ENCODE measurements around the gene MOGAT1.

MOGAT1 gene

DNA sequence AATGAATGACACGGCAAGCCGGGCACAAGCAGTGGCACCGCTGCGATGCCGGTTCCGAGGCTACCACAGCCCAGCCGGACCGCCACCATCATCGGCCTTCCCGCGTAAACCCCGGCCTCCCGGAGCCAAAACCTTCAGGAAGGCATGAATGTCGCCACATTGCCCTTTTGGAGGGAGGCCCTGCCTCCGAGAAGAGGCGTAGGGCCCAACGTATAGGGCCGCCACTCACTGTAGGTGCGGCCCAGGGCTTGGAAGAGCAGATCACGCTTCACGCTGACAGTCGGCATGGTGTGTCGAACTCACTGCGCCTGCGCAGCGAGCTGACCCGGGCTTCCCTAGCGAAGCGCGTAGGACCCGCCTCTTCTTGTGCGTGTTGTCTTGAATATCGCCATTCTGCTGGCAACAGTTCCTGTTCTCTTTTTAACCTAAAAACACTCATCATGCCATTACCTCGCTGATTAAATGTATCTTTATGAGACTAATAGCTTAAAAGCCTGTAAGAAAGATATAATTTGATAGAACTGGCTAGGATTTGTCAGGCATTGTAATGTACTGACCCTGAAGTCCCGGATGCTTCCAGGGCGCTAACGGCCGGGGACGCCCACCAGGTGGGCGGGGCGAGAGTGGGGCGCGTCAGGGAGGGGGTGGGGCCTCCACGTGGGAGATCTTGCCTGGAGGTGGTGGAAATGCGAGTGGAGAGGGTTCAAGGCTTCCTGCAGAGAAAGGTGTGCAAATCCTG is 15.5 kb upstream of the MOGAT1 start, which contains the start of gene FARSB (continued):
- peak; percentile 82 for TF ChIP-seq SP2 (tag by site-specific recombination; IDR thresholded peaks at IDR 0.05)
- peak; percentile 43; the same call in 1 of the 2 replicates for TF ChIP-seq KLF7 (tag by site-specific recombination; IDR thresholded peaks at IDR 0.05; ENCODE audit: borderline replicate concordance)
- TF ChIP-seq ZBTB20 (tag by site-specific recombination; IDR thresholded peaks at IDR 0.05) = peak; percentile 59; the same call in 1 of the 2 replicates
- no peak for TF ChIP-seq ZNF423 (tag by site-specific recombination; IDR thresholded peaks at IDR 0.05)
- TF ChIP-seq ZNF571 (tag by site-specific recombination; IDR thresholded peaks at IDR 0.05) = no peak
- peak; percentile 75 for TF ChIP-seq EGR2 (tag by site-specific recombination; IDR thresholded peaks at IDR 0.05; ENCODE audit: low read depth)
- no peak for TF ChIP-seq ZNF76 (tag by site-specific recombination; IDR thresholded peaks at IDR 0.05; ENCODE audit: borderline replicate concordance, low read depth)
- TF ChIP-seq ZNF624 (tag by site-specific recombination; IDR thresholded peaks at IDR 0.05) = no peak
- 0 out of 2 replicates have a peak, but pooled peaks have one; percentile 67 for TF ChIP-seq KLF10 (tag by site-specific recombination; IDR thresholded peaks at IDR 0.05)
- peak; percentile 91; the same call in 1 of the 2 replicates for TF ChIP-seq KLF16 (tag by site-specific recombination; IDR thresholded peaks at IDR 0.05)
- TF ChIP-seq ZNF623 (tag by site-specific recombination; IDR thresholded peaks at IDR 0.05) = no peak
- peak; percentile 88 for TF ChIP-seq GLIS1 (tag by site-specific recombination; IDR thresholded peaks at IDR 0.05)
- no peak for TF ChIP-seq SETDB1 (IDR thresholded peaks at IDR 0.05; ENCODE audit: insufficient read length, low read length)
- TF ChIP-seq ZNF2 (tag by site-specific recombination; IDR thresholded peaks at IDR 0.05) = 0 out of 2 replicates have a peak, but pooled peaks have one; percentile 28
- TF ChIP-seq ZNF510 (tag by site-specific recombination; IDR thresholded peaks at IDR 0.05; ENCODE audit: insufficient replicate concordance) = no peak
- TF ChIP-seq ZBTB17 (tag by site-specific recombination; IDR thresholded peaks at IDR 0.05) = peak; percentile 90
- peak; percentile 18; the same call in 1 of the 2 replicates for TF ChIP-seq TRIM28 (IDR thresholded peaks at IDR 0.05; ENCODE audit: borderline replicate concordance, low read length)
- TF ChIP-seq ZNF501 (tag by site-specific recombination; IDR thresholded peaks at IDR 0.05) = peak; percentile 54; the same call in 1 of the 2 replicates
- TF ChIP-seq, protein P1, sequence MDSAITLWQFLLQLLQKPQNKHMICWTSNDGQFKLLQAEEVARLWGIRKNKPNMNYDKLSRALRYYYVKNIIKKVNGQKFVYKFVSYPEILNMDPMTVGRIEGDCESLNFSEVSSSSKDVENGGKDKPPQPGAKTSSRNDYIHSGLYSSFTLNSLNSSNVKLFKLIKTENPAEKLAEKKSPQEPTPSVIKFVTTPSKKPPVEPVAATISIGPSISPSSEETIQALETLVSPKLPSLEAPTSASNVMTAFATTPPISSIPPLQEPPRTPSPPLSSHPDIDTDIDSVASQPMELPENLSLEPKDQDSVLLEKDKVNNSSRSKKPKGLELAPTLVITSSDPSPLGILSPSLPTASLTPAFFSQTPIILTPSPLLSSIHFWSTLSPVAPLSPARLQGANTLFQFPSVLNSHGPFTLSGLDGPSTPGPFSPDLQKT (IDR thresholded peaks at IDR 0.05; ENCODE audit: borderline replicate concordance, low read depth, low read length) = no peak
- TF ChIP-seq ZBTB8A (tag by site-specific recombination; IDR thresholded peaks at IDR 0.05) = peak; percentile 5; the same call in 1 of the 2 replicates
- peak; percentile 22; the same call in 1 of the 2 replicates for TF ChIP-seq KLF1 (tag by site-specific recombination; IDR thresholded peaks at IDR 0.05)

DNA sequence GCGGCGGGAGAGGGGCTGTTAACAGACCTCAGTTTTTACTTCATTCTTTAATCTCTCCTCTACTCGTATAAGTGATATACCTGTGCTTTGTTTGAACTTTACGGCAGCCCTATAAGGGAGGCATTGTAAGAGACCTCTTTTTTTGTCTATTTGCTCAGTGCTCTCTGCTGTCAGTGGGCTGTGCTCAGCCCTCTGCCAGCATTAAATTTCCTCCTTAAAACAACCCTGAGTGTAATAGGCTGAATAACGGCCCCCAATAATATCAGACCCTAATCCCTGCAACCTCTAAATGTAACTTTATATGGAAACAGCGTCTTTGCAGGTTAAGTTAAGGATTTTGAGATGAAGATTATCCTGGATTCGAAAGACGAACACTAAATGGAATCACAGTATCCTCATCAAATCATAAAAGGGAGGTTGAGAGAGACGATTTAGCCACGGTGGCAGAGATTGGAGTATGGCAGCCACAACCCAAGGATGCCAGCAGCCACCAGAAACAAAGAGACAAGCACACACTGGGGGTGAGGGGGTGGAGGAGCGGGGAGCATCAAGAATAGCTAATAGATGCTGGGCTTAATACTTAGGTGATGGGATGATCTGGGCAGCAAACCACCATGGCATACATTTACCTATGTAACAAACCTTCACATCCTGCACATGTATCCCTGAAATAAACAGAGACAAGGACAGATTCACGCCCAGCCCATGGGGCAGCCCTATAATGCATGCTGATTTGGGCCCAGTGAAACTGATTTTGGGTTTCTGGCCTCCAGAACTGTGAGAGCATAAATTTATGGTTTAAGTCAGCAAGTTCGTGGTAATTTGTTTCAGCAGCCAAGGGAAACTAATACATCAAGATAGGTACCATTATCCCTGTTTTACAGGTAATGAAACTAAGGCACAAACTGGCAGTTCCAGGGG is 14.7 kb upstream of the MOGAT1 start:
- POLR2A ChIA-PET = no interaction called here
- CTCF ChIA-PET = interaction anchor here (0.6 to 0.7 kb wide), 3 partner anchors 245 to 416 kb away, joined by 3 read pairs; no protein-coding TSS in a partner anchor
- peaks cover 6% of the 10 kb centered on the region for H3K4me1 ChIP-seq (ENCODE audit: control insufficient read depth, insufficient read depth, low read length)
- peak overlapping the region; percentile 94 for H3K4me3 ChIP-seq (ENCODE audit: low read depth, low read length)
- peaks cover 0 to 5% of the 10 kb centered on the region in 2 experiments; a peak in 1 of 3 replicates for H3K36me3 ChIP-seq (ENCODE audit: control insufficient read depth in 2 of 2, insufficient read depth in 1 of 2, low read length in 2 of 2)
- H3K9me3 ChIP-seq (ENCODE audit: control insufficient read depth, insufficient read depth, low read depth, low read length) = no peaks in the 10 kb centered on the region
- no peak overlapping the region for H3K27ac ChIP-seq (ENCODE audit: extremely low read depth, low read depth, low read length)
- no peak for TF ChIP-seq ZNF23 (tag by site-specific recombination; IDR thresholded peaks at IDR 0.05; ENCODE audit: borderline replicate concordance)
- no peak for TF ChIP-seq ZBTB8A (tag by site-specific recombination; IDR thresholded peaks at IDR 0.05)
- TF ChIP-seq ZNF416 (tag by site-specific recombination; IDR thresholded peaks at IDR 0.05) = no peak
- no peak for TF ChIP-seq ZIC2 (tag by site-specific recombination; IDR thresholded peaks at IDR 0.05)
- no peak for TF ChIP-seq ZNF24 (tag by site-specific recombination; IDR thresholded peaks at IDR 0.05)
- TF ChIP-seq ZNF157 (tag by site-specific recombination; IDR thresholded peaks at IDR 0.05) = no peak
- TF ChIP-seq ZBTB7A (tag by site-specific recombination; IDR thresholded peaks at IDR 0.05; ENCODE audit: low read depth) = no peak
- TF ChIP-seq ZNF623 (tag by site-specific recombination; IDR thresholded peaks at IDR 0.05) = no peak
- TF ChIP-seq, protein P2, sequence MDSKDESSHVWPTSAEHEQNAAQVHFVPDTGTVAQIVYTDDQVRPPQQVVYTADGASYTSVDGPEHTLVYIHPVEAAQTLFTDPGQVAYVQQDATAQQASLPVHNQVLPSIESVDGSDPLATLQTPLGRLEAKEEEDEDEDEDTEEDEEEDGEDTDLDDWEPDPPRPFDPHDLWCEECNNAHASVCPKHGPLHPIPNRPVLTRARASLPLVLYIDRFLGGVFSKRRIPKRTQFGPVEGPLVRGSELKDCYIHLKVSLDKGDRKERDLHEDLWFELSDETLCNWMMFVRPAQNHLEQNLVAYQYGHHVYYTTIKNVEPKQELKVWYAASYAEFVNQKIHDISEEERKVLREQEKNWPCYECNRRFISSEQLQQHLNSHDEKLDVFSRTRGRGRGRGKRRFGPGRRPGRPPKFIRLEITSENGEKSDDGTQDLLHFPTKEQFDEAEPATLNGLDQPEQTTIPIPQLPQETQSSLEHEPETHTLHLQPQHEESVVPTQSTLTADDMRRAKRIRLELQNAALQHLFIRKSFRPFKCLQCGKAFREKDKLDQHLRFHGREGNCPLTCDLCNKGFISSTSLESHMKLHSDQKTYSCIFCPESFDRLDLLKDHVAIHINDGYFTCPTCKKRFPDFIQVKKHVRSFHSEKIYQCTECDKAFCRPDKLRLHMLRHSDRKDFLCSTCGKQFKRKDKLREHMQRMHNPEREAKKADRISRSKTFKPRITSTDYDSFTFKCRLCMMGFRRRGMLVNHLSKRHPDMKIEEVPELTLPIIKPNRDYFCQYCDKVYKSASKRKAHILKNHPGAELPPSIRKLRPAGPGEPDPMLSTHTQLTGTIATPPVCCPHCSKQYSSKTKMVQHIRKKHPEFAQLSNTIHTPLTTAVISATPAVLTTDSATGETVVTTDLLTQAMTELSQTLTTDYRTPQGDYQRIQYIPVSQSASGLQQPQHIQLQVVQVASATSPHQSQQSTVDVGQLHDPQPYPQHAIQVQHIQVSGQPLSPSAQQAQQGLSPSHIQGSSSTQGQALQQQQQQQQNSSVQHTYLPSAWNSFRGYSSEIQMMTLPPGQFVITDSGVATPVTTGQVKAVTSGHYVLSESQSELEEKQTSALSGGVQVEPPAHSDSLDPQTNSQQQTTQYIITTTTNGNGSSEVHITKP (tag by site-specific recombination; IDR thresholded peaks at IDR 0.05) = 0 out of 2 replicates have a peak, but pooled peaks have one; percentile 40
- TF ChIP-seq, protein P3, sequence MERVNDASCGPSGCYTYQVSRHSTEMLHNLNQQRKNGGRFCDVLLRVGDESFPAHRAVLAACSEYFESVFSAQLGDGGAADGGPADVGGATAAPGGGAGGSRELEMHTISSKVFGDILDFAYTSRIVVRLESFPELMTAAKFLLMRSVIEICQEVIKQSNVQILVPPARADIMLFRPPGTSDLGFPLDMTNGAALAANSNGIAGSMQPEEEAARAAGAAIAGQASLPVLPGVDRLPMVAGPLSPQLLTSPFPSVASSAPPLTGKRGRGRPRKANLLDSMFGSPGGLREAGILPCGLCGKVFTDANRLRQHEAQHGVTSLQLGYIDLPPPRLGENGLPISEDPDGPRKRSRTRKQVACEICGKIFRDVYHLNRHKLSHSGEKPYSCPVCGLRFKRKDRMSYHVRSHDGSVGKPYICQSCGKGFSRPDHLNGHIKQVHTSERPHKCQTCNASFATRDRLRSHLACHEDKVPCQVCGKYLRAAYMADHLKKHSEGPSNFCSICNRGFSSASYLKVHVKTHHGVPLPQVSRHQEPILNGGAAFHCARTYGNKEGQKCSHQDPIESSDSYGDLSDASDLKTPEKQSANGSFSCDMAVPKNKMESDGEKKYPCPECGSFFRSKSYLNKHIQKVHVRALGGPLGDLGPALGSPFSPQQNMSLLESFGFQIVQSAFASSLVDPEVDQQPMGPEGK (tag by site-specific recombination; IDR thresholded peaks at IDR 0.05) = peak; percentile 1; the same call in 1 of the 2 replicates

All from HEK293 (cell line).